Measurements from ENCODE around the gene WDR7.

GRCh38 chr18:56891870-56892269 is 240.7 kb downstream of the WDR7 start:
- TF ChIP-seq TARDBP (IDR thresholded peaks at IDR 0.05) (no peak), FOXK2 (IDR thresholded peaks at IDR 0.05) (no peak)
